HL-60 (cell line): ENCODE measurements around the gene TMEM266.

Experiments used
- DNase-seq, 2 experiments: peaks; one replicate each; pipeline ENCODE4 v3.0.0-alpha.2; 2010 to 2020; ENCODE audit warnings: low read depth in 1 of 2, low spot score in 1 of 2
- H3K27ac ChIP-seq: fragments of 250-450 bp; sonication (Bioruptor Pico); replicated peaks from 2 replicates; pipeline ENCODE4 v1.5.1; 2020; ENCODE audit warnings: mild to moderate bottlenecking, moderate library complexity
- H3K27me3 ChIP-seq: fragments of 250-450 bp; sonication (Bioruptor Pico); 2 replicates; pipeline ENCODE4 v1.5.1; 2021; ENCODE audit warnings: mild to moderate bottlenecking, moderate library complexity; ENCODE audit not compliant: insufficient read depth, poor library complexity, severe bottlenecking
- H3K4me3 ChIP-seq: replicated peaks from 2 replicates; pipeline ENCODE4 v1.5.1; 2011; ENCODE audit warnings: mild to moderate bottlenecking, control low read depth, low read length; ENCODE audit not compliant: insufficient read depth
- CTCF ChIP-seq: IDR thresholded peaks from one replicate; pipeline ENCODE4 v1.5.1; 2011; ENCODE audit warnings: low read length, control low read depth, inconsistent platforms; ENCODE audit not compliant: insufficient read depth
- GABPA ChIP-seq: IDR thresholded peaks from 2 replicates; pipeline ENCODE4 v1.6.1; 2012; ENCODE audit warnings: low read depth
- POLR2AphosphoS5 ChIP-seq: IDR thresholded peaks from 2 replicates; pipeline ENCODE4 v1.6.1; 2012; ENCODE audit warnings: low read depth
- SPI1 ChIP-seq: IDR thresholded peaks from 2 replicates; pipeline ENCODE4 v1.6.1; 2012; ENCODE audit warnings: low read depth, mild to moderate bottlenecking, borderline replicate concordance
- TF ChIP-seq, protein P1 (sequence below): IDR thresholded peaks from 2 replicates; pipeline ENCODE4 v1.6.1; 2012; ENCODE audit warnings: low read depth; ENCODE audit not compliant: insufficient replicate concordance

TMEM266 gene

DNA sequence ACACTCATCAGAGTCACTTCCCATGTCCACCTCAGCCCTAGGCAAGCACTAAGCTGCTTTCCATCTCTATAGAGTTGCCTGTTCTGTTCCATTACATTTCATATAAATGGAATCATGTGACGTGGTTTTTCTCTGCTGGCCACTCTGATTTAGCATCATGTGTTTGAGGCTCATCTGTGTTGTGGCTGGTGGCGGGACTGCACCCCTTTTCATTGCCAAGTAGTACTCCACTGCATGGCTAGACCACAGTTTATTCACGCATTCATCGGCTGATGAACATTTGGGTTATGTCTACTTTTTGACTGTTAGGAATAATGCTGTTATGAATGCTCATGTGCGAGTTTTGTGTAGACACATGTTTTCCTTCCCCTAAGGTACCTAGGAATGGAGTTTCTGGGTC, 114.9 kb downstream of the TMEM266 start:
- Histone ChIP-seq H3K4me3 (no peak overlapping the region), H3K27me3 (no peaks in the 10 kb centered on the region), H3K27ac (no peak overlapping the region)
- DNase-seq, result no peak
- no peak for TF ChIP-seq GABPA
- TF ChIP-seq, protein P1, sequence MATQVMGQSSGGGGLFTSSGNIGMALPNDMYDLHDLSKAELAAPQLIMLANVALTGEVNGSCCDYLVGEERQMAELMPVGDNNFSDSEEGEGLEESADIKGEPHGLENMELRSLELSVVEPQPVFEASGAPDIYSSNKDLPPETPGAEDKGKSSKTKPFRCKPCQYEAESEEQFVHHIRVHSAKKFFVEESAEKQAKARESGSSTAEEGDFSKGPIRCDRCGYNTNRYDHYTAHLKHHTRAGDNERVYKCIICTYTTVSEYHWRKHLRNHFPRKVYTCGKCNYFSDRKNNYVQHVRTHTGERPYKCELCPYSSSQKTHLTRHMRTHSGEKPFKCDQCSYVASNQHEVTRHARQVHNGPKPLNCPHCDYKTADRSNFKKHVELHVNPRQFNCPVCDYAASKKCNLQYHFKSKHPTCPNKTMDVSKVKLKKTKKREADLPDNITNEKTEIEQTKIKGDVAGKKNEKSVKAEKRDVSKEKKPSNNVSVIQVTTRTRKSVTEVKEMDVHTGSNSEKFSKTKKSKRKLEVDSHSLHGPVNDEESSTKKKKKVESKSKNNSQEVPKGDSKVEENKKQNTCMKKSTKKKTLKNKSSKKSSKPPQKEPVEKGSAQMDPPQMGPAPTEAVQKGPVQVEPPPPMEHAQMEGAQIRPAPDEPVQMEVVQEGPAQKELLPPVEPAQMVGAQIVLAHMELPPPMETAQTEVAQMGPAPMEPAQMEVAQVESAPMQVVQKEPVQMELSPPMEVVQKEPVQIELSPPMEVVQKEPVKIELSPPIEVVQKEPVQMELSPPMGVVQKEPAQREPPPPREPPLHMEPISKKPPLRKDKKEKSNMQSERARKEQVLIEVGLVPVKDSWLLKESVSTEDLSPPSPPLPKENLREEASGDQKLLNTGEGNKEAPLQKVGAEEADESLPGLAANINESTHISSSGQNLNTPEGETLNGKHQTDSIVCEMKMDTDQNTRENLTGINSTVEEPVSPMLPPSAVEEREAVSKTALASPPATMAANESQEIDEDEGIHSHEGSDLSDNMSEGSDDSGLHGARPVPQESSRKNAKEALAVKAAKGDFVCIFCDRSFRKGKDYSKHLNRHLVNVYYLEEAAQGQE, result no peak
- TF ChIP-seq CTCF, result no peak
- TF ChIP-seq POLR2AphosphoS5, result no peak
- no peak for TF ChIP-seq SPI1

DNA sequence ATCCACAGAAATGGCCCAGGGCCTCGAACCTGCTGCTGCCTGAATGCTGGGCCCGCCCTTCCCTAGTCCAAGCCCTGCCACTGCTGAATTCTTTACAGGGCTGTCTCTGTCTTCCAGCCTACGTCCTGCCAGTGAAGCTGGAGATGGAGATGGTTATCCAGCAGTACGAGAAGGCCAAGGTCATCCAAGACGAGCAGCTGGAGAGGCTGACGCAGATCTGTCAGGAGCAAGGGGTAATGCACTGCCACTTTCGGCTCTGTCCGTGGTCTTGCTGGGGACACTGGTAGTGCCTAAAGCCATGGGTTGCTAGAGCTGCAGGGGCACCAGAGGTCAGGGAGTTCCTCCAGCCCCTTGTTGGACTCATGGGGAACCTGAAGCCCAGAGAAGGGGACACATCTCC, 115.7 kb downstream of the TMEM266 start:
- DNase-seq, result no peak
- Histone ChIP-seq H3K4me3 (no peak overlapping the region), H3K27ac (no peak overlapping the region), H3K27me3 (no peaks in the 10 kb centered on the region)
- TF ChIP-seq POLR2AphosphoS5 (no peak), GABPA (no peak), CTCF (no peak), SPI1 (no peak)
- TF ChIP-seq, protein P1, result no peak

- no peak for DNase-seq
- TF ChIP-seq SPI1, result no peak
- TF ChIP-seq, protein P1, result no peak
- no peak for TF ChIP-seq POLR2AphosphoS5
- TF ChIP-seq CTCF, result no peak
- TF ChIP-seq GABPA, result no peak
- Histone ChIP-seq H3K27me3 (no peaks in the 10 kb centered on the region), H3K27ac (no peak overlapping the region), H3K4me3 (no peak overlapping the region)
Observed at GRCh38 chr15:76176059-76176458, 116.3 kb downstream of the TMEM266 start.
